T-helper 1 cell treated with Interleukin-12 subunit alpha and Interleukin-12 subunit beta and Interleukin-4 antibody, amounts not matched to agents 30 ng/mL and 1 ng/mL, for 36 hours (primary cell): Measurements from ENCODE around the gene ATP11A. TPM values are rescaled to one million over a fixed set of nuclear protein-coding genes. Genes with fewer than 3 reads are reported as not detected.

ENCODE experiments used
- intact Hi-C: fragments of 100-400 bp; cut with micrococcal nuclease; formaldehyde crosslinking; loops from one replicate; pipeline ENCODE4 v1.15.1; 2024
- total RNA-seq: library from RNA; stranded (reverse); gene quantifications from 2 replicates; pipeline ENCODE4 v1.2.3, GENCODE V29; 2022

Gene ATP11A
- total RNA-seq, 1 donor from 2014 or later, result 72.9 TPM

GRCh38 chr13:112690283-112690929 lies 568 bp downstream of the ATP11A start:
- intact Hi-C loops, result loop anchor here (1.0 to 10.0 kb wide), 6 partner anchors 50 to 1976 kb away; partner anchors contain the start of genes ANKRD10, CUL4A, DCUN1D2 and ING1

- intact Hi-C loops, result loop anchor here (10.0 kb wide), 1 partner anchor 1977 kb away; the partner anchor contains the start of gene ING1
Observed at GRCh38 chr13:112692104-112692503, 2.3 kb downstream of the ATP11A start.

GRCh38 chr13:112692586-112692985 lies 2.7 kb downstream of the ATP11A start:
- intact Hi-C loops, result loop anchor here (10.0 kb wide), 1 partner anchor 1978 kb away; the partner anchor contains the start of gene ING1

GRCh38 chr13:112693831-112694497 lies 4.1 kb downstream of the ATP11A start:
- intact Hi-C loops, result loop anchor here (10.0 kb wide), 1 partner anchor 1979 kb away; the partner anchor contains the start of gene ING1

- intact Hi-C loops, result loop anchor here (10.0 kb wide), 1 partner anchor 1980 kb away; the partner anchor contains the start of gene ING1
Observed at GRCh38 chr13:112695121-112695520, 5.3 kb downstream of the ATP11A start.

- intact Hi-C loops, result loop anchor here (10.0 kb wide), 1 partner anchor 1981 kb away; the partner anchor contains the start of gene ING1
Observed at GRCh38 chr13:112696001-112696868, 6.4 kb downstream of the ATP11A start.

GRCh38 chr13:112696869-112697465 lies 7.1 kb downstream of the ATP11A start:
- intact Hi-C loops, result loop anchor here (10.0 kb wide), 1 partner anchor 1982 kb away; the partner anchor contains the start of gene ING1

- intact Hi-C loops, result loop anchor here (10.0 kb wide), 1 partner anchor 1983 kb away; the partner anchor contains the start of gene ING1
Observed at GRCh38 chr13:112697756-112698655, 8.2 kb downstream of the ATP11A start.

- intact Hi-C loops, result loop anchor here (10.0 kb wide), 1 partner anchor 1985 kb away; the partner anchor contains the start of gene ING1
Observed at GRCh38 chr13:112699322-112699918, 9.6 kb downstream of the ATP11A start.

GRCh38 chr13:112700291-112701060 lies 10.6 kb downstream of the ATP11A start:
- intact Hi-C loops, result no loop called here

- intact Hi-C loops, result no loop called here
Observed at GRCh38 chr13:112702341-112702985, 12.6 kb downstream of the ATP11A start.

- intact Hi-C loops, result no loop called here
Observed at GRCh38 chr13:112702986-112703379, 13.1 kb downstream of the ATP11A start.

GRCh38 chr13:112703449-112704284 lies 13.8 kb downstream of the ATP11A start:
- intact Hi-C loops, result no loop called here

GRCh38 chr13:112704308-112705145 lies 14.7 kb downstream of the ATP11A start:
- intact Hi-C loops, result no loop called here

- intact Hi-C loops, result no loop called here
Observed at GRCh38 chr13:112705286-112705685, 15.4 kb downstream of the ATP11A start.

- intact Hi-C loops, result no loop called here
Observed at GRCh38 chr13:112706171-112706570, 16.3 kb downstream of the ATP11A start.
